Lung (tissue), 12 donors: Measurements from ENCODE around the gene FAM120A. TPM values are rescaled to one million over a fixed set of nuclear protein-coding genes. Genes with fewer than 3 reads are reported as not detected.

Experiments used
- ATAC-seq: fragments of 200-7000 bp; cut with Tn5 transposase; one replicate; pipeline ENCODE4 v1.9.1; 2020; ENCODE audit warnings: moderate number of reproducible peaks; ENCODE audit not compliant: insufficient read depth, low FRiP score
- DNase-seq, 3 donors: peaks; one replicate each; pipeline ENCODE4 v3.0.0-alpha.2; 2013 to 2017
- H3K27ac ChIP-seq, 2 donors: one replicate each; pipeline ENCODE4 v1.5.1; 2013; ENCODE audit warnings: mild to moderate bottlenecking in 2 of 2, moderate library complexity in 2 of 2, control low read depth in 1 of 2, inconsistent platforms in 1 of 2, low read depth in 1 of 2, low read length in 1 of 2
- H3K27me3 ChIP-seq, 3 donors: one replicate each; pipeline ENCODE4 v1.5.1; 2013; ENCODE audit warnings: low read length in 2 of 3; ENCODE audit not compliant: control insufficient read depth in 3 of 3, insufficient read depth in 3 of 3
- H3K36me3 ChIP-seq, 4 donors: one replicate each; pipeline ENCODE4 v1.5.1; 2013; ENCODE audit warnings: low read length in 4 of 4, mild to moderate bottlenecking in 1 of 4, moderate library complexity in 1 of 4; ENCODE audit not compliant: control insufficient read depth in 4 of 4, insufficient read depth in 4 of 4
- H3K4me1 ChIP-seq, 5 donors: one replicate each; pipeline ENCODE4 v1.5.1; 2013; ENCODE audit warnings: low read length in 5 of 5, mild to moderate bottlenecking in 2 of 5, moderate library complexity in 1 of 5; ENCODE audit not compliant: control insufficient read depth in 5 of 5, insufficient read depth in 5 of 5
- H3K4me3 ChIP-seq: one replicate; pipeline ENCODE4 v1.5.1; 2013; ENCODE audit warnings: mild to moderate bottlenecking, control low read depth, moderate library complexity
- H3K9ac ChIP-seq, 2 donors: one replicate each; pipeline ENCODE4 v1.5.1; 2013; ENCODE audit warnings: low read length in 2 of 2, control low read depth in 1 of 2; ENCODE audit not compliant: insufficient read depth in 1 of 2
- H3K9me3 ChIP-seq, 4 donors: one replicate each; pipeline ENCODE4 v1.5.1; 2013; ENCODE audit warnings: low read length in 3 of 4, mild to moderate bottlenecking in 1 of 4, moderate library complexity in 1 of 4; ENCODE audit not compliant: control insufficient read depth in 4 of 4, insufficient read depth in 3 of 4
- CTCF ChIP-seq: IDR thresholded peaks from 2 replicates; pipeline ENCODE4 v1.5.1; 2012; ENCODE audit warnings: mild to moderate bottlenecking; ENCODE audit errors: control extremely low read depth, extremely low read depth
- WGBS, 2 donors: extraction: QIAGEN DNeasy Blood & Tissue Kit; methylation state at CpG; one replicate each; pipeline ENCODE4 v1.1.7; 2013; 5-methylcytosine and 5-hydroxymethylcytosine counted together
- polyA plus RNA-seq, 2 donors: library from polyadenylated mRNA; stranded (reverse); fragments of 200-250 nt; gene quantifications; one replicate each; pipeline ENCODE4 v1.2.1, GENCODE V29; 2013
- total RNA-seq, 2 donors: library from RNA; depleted of rRNA in 1 of 2; stranded (reverse); fragments of >200 nt in 1 of 2; gene quantifications; one replicate each; pipeline ENCODE4 v1.2.1, GENCODE V29; 2014 to 2021
- donor health status: control.
- donor health status: control.
- donor health status: Bipolar disorder and iron deficiency.
- donor health status: healthy.
- donor health status: DM: yes; HTN: yes; CAD: no.

FAM120A gene
- total and polyA plus RNA-seq, 4 donors, result 44.9 to 134 (median 91.2) TPM

DNA sequence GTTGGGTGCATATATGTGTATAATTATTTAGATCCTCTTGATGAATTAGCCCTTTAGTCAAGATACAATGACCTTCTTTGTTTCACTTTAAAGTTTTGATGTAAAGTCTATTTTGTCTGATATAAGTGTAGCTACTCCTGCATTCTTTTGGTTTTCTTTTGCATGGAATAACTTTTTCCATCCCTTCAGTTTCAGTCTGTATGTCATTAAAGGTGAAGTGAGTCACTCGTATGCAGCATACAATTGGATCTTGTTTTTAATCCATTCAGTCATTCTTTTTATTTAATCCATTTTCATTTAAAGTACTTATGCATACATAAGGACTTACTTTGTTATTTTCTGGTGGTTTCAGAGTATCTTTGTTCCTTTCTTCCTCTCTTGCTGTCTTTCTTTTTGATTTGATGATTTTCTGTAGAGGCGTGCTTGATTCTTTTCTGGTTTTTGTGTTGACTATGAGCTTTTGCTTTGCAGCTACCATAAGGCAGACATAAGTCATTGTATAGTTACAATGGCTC is 36.3 kb upstream of the FAM120A start:
- Histone ChIP-seq H3K4me1 (no peaks in the 10 kb centered on the region), H3K9me3 (peaks cover 0 to 17% (median 0%) of the 10 kb centered on the region in 4 donors), H3K27me3 (no peaks in the 10 kb centered on the region), H3K4me3 (no peak overlapping the region), H3K27ac (no peak overlapping the region), H3K36me3 (no peaks in the 10 kb centered on the region), H3K9ac (no peak overlapping the region)
- TF ChIP-seq CTCF, result no peak
- WGBS, 2 donors, result 94 to 97% methylated on average over 2 of the region's 2 CpGs
- ATAC-seq (no peak), DNase-seq (no peak)

DNA sequence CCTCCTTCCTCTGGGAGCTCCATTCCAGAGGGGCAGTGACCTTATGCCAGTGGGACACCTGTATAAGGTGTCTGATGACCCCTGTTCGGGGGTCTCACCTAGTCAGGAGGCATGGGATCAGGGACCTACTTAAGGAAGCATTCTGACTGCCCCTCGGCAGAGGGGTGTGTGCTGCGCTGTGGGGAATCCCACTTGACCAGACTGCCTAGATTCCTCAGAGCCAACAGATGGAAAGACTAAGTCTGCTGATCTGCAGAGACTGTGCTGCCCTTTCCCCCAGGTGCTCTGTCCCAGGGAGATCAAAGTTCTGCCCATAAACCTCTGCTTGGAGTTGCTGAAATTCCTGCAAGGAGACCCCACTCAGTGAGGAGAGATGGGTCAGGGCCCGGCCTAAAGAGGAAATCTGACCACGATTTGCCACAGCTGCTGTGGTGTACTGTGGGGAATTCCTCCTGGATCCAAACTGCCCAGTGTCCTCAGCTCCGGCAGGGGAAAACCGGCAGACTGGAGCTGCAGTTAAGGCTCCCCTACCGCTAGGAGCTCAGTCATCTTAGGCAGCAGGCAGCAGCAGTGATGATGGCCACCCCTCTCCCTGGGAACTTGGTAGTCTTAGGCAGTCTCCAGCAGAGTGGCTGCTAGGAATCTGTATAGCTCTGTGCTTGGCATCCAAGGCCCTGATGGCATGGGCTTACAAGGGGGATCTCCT is 34.8 kb upstream of the FAM120A start:
- Histone ChIP-seq H3K27ac (no peak overlapping the region), H3K4me1 (no peaks in the 10 kb centered on the region), H3K9ac (no peak overlapping the region), H3K4me3 (no peak overlapping the region), H3K9me3 (peaks cover 0 to 17% (median 0%) of the 10 kb centered on the region in 4 donors), H3K36me3 (no peaks in the 10 kb centered on the region), H3K27me3 (no peaks in the 10 kb centered on the region)
- DNase-seq, result no peak
- ATAC-seq, result no peak
- TF ChIP-seq CTCF, result no peak
- 83 to 90% methylated on average over 8 of the region's 8 CpGs for WGBS, 2 donors

DNA sequence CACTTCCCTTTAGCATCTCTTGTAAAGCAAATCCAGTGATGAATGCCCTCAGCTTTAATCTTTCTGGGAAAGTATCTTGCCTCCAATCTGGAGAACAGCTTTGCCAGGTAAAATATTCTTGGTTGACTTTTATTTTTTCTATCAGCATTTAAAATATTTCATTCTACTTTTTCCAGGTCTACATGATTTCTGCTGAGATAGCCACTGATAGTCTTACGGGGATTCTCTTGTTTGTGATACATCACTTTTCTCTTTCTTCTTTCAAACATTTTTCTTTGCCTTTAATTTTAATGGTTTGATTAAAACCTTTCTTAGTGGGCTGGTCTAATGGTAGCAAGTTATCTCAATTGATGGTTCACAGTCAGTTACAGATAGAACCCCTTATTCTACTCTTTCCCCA is 33.9 kb upstream of the FAM120A start:
- H3K4me3 ChIP-seq, result no peak overlapping the region
- no peaks in the 10 kb centered on the region for H3K4me1 ChIP-seq
- no peaks in the 10 kb centered on the region for H3K27me3 ChIP-seq
- no peak for ATAC-seq
- peaks cover 0 to 17% (median 0%) of the 10 kb centered on the region in 4 donors for H3K9me3 ChIP-seq
- WGBS, 2 donors, result 96 to 97% methylated on average over 1 of the region's 1 CpG
- no peak overlapping the region for H3K9ac ChIP-seq
- H3K27ac ChIP-seq, result no peak overlapping the region
- TF ChIP-seq CTCF, result no peak
- no peak for DNase-seq
- H3K36me3 ChIP-seq, result no peaks in the 10 kb centered on the region
